CD4-positive, alpha-beta T cell treated with Interleukin-21 for 1 hour (primary cell): ENCODE results near the gene FANCM.

Experiments used
- DNase-seq: peaks from one replicate; pipeline ENCODE4 v3.0.0-alpha.2; 2020

The FANCM gene

DNA sequence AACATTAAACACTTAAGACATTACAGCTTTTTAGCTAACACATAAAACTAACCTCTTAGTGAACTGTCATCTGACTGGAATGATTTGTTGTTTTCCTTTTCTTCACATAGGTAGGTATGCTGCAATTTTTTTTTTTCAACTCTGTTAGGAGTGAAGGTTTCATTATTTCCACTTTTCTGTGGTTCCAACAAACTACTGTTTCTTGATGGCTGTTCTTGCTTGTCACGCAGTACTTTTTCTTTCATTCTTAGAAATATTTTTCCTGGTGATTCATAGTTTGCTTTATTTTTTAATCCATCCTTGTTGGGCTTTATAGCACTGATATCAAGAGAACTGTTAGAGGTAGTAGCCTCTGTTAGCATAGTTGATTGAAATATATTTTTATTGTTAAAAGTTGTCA lies 111.0 kb downstream of the FANCM start:
- DNase-seq, result no peak

DNA sequence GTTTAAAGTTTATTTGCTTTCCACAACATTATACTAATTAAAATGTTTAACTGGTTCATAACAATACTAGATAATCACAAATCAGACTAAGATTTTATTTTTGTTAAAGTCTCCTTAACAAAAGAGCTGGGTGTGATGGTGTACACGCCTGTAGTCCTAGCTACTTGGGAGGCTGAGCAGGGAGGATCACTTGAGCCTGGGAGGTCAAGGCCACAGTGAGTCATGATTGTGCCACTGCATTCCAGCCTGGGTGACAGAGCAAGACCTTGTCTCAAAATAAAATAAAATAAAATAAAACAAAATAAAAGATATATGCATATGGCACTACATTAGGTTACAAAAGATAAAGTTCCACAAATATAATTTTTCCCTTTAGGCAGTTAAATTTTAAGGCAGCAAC lies 111.7 kb downstream of the FANCM start:
- no peak for DNase-seq

DNA sequence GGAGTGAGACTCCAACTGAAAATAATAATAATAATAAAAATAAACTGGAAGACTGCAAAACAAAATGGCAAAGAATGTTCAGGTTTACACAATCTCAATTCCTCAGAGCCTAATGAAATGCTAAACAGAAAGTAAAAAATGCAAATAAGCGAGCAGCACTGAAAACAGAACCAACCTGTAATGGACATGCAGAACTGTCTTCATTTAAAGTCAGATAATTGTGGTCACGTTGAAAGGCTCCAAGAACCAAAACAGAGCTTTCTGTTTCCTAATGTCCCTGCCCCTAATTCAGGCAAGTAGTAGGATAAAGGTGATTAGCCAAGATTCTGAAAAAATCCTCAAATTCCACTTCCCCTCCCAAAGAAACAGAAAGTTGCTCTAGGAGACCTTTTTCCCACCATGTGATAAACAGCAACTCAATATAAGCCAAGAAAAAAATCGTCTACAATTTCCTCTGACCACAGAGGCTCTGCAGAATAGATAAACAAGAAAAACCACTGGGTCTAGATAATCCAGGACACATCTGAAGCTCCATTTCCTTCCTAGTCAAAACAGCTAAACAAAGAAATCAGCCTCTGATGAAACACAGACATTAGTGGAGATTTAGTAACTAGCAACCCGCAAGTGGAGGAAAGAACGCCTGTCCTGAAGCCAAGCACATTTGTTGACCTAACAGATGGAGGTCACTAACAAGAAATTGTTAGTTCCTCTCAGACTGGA lies 114.3 kb downstream of the FANCM start:
- DNase-seq, result peak; percentile 29
